Calu3 (cell line): ENCODE data around the gene FYN. TPM values are rescaled to one million over a fixed set of nuclear protein-coding genes. Genes with fewer than 3 reads are reported as not detected.

Experiments used
- BruUV-seq: library from RNA; stranded (reverse); fragments of 400-500 nt; replicated peaks from 2 replicates; lab custom pipeline; 2021; lab: Mats Ljungman, UMichigan
- CTCF ChIA-PET: fragments of 300-600 bp; sonication (Branson Sonifier 250); formaldehyde crosslinking; loops from one replicate; lab custom pipeline; 2022; ENCODE audit warnings: antibody characterized with exemption; lab: Charles Lee
- DNase-seq: peaks from one replicate; pipeline ENCODE4 v3.0.0; 2022
- H3K27ac Mint-ChIP-seq: one replicate; pipeline ENCODE4 v1.8.0; 2022; ENCODE audit warnings: mixed read lengths; ENCODE audit not compliant: unreplicated experiment
- H3K27me3 Mint-ChIP-seq: one replicate; pipeline ENCODE4 v1.8.0; 2022; ENCODE audit warnings: mixed read lengths; ENCODE audit not compliant: unreplicated experiment
- H3K36me3 Mint-ChIP-seq: one replicate; pipeline ENCODE4 v1.8.0; 2022; ENCODE audit warnings: mild to moderate bottlenecking, moderate library complexity, mixed read lengths; ENCODE audit not compliant: insufficient read depth, unreplicated experiment
- H3K4me1 Mint-ChIP-seq: one replicate; pipeline ENCODE4 v1.8.0; 2022; ENCODE audit warnings: mild to moderate bottlenecking, low read depth, mixed read lengths; ENCODE audit not compliant: unreplicated experiment
- H3K4me3 Mint-ChIP-seq: one replicate; pipeline ENCODE4 v1.8.0; 2022; ENCODE audit warnings: mild to moderate bottlenecking, low read depth, moderate library complexity, mixed read lengths; ENCODE audit not compliant: unreplicated experiment
- H3K9me3 Mint-ChIP-seq: one replicate; pipeline ENCODE4 v1.8.0; 2022; ENCODE audit warnings: low read depth, mixed read lengths; ENCODE audit not compliant: unreplicated experiment
- intact Hi-C: fragments of 100-400 bp; cut with micrococcal nuclease; formaldehyde crosslinking; loops from one replicate; pipeline ENCODE4 v1.10.0; 2022; ENCODE audit not compliant: unreplicated experiment
- total RNA-seq: library from RNA; stranded (reverse); gene quantifications from 2 replicates; pipeline ENCODE4 v1.2.3, GENCODE V29; 2022
- TF ChIP-seq, protein P1 (sequence below): fragments of 200-600 bp; IDR thresholded peaks from one replicate; pipeline ENCODE4 v1.8.0; 2022; ENCODE audit warnings: antibody characterized with exemption; ENCODE audit not compliant: unreplicated experiment

Gene FYN
- total RNA-seq, 1 experiment from 2014 or later: 61.0 TPM

DNA sequence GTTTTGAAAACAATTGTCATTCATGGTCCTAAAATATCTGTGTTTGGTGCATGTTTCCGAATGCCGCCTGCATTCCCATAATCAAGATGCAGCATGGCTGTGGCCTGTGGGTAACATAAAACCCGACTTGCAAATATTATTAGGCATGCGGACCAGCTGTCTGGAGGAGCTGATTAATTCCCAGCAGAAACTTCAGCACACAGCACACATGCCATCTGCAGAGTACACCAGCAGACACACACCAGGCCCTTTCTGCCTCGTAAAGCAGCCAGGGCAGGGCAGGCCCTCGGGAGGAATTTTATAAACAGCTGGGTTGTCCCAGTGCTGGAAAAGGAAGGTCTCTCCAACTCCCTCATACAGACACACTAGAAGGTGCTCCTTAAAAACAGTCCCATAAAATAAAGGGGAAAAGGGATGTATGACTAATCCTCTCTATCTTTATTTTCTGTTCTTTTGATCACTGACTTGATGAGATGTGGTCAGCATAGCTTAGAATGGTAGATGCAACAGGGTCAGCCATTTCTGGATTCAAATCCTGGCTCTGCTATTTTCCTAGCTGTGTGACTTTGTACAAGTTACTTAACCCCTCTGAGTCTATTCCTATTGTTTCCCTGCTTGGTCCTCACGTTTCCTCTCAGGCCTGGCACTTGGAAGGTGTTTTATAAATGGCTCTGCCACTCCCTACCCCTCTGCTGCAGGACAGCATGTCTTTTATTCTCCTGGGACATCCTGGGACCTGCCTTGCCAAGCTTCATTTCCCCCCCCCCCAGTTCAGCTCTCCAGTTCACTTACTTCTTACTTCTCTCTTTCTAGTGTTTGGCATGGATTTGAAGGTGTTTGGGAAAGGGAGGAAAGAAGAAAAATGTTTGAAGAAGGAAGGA, 181.7 kb downstream of the FYN start:
- peak overlapping the region; percentile 58 for H3K4me3 Mint-ChIP-seq
- H3K36me3 Mint-ChIP-seq: peaks cover 15% of the 10 kb centered on the region
- CTCF ChIA-PET: interaction anchor here (1.3 to 1.4 kb wide), 2 partner anchors 86 to 352 kb away, joined by 4 to 6 read pairs; partner anchors contain the start of gene TRAF3IP2
- intact Hi-C loops: no loop called here
- H3K27ac Mint-ChIP-seq: peak overlapping the region; percentile 49
- H3K4me1 Mint-ChIP-seq: peaks cover 30% of the 10 kb centered on the region
- DNase-seq: no peak
- TF ChIP-seq, protein P1, sequence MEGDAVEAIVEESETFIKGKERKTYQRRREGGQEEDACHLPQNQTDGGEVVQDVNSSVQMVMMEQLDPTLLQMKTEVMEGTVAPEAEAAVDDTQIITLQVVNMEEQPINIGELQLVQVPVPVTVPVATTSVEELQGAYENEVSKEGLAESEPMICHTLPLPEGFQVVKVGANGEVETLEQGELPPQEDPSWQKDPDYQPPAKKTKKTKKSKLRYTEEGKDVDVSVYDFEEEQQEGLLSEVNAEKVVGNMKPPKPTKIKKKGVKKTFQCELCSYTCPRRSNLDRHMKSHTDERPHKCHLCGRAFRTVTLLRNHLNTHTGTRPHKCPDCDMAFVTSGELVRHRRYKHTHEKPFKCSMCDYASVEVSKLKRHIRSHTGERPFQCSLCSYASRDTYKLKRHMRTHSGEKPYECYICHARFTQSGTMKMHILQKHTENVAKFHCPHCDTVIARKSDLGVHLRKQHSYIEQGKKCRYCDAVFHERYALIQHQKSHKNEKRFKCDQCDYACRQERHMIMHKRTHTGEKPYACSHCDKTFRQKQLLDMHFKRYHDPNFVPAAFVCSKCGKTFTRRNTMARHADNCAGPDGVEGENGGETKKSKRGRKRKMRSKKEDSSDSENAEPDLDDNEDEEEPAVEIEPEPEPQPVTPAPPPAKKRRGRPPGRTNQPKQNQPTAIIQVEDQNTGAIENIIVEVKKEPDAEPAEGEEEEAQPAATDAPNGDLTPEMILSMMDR: no peak
- H3K27me3 Mint-ChIP-seq: no peaks in the 10 kb centered on the region
- H3K9me3 Mint-ChIP-seq: no peaks in the 10 kb centered on the region
- BruUV-seq: no TSS peak

DNA sequence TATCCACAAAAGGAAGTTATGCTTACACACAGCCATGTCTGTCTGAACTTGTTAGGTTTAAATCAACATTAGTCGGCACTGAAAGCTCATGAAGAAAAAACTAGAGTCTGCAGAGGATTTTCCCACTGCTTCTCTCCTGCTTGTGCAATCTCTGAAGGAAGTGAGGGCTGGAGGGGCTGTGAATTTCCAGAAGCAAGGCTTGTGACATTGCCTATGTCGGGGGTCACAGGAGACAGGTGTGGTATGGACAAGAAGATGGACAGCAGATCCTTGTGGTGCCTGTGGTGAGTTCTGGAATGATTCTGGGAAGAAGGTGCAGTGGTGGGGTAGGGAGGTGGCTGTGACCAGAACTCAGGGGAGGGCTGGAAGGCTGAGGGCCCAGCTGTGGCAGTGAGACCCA, 183.3 kb downstream of the FYN start:
- no peaks in the 10 kb centered on the region for H3K27me3 Mint-ChIP-seq
- intact Hi-C loops: no loop called here
- no peaks in the 10 kb centered on the region for H3K9me3 Mint-ChIP-seq
- no TSS peak for BruUV-seq
- TF ChIP-seq, protein P1: no peak
- H3K36me3 Mint-ChIP-seq: peaks cover 15% of the 10 kb centered on the region
- H3K4me3 Mint-ChIP-seq: no peak overlapping the region
- DNase-seq: no peak
- CTCF ChIA-PET: no interaction called here
- H3K27ac Mint-ChIP-seq: no peak overlapping the region
- peaks cover 30% of the 10 kb centered on the region for H3K4me1 Mint-ChIP-seq

DNA sequence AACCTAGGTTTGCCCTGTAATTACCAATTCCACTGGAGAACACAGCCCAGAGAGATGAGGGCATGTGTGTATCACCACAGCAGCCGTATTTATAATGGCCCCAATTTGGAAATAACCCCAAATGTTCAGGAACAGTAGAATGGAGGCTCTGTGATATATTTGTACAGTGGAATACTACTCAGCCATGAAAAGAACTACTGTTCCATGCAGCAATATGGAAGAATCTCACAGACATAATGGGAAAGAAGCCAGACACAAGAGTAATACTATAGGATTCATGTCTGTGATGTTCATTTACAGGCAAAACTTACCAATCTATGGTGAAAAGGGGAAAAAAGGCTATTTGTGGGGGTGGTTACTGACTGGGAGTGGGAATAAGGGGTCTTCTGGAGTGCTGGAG, 183.8 kb downstream of the FYN start:
- Mint-ChIP-seq H3K9me3 (no peaks in the 10 kb centered on the region), H3K27me3 (no peaks in the 10 kb centered on the region), H3K4me1 (peaks cover 30% of the 10 kb centered on the region), H3K36me3 (peaks cover 15% of the 10 kb centered on the region), H3K4me3 (no peak overlapping the region), H3K27ac (no peak overlapping the region)
- intact Hi-C loops: no loop called here
- CTCF ChIA-PET: no interaction called here
- TF ChIP-seq, protein P1: no peak
- no peak for DNase-seq
- no TSS peak for BruUV-seq

DNA sequence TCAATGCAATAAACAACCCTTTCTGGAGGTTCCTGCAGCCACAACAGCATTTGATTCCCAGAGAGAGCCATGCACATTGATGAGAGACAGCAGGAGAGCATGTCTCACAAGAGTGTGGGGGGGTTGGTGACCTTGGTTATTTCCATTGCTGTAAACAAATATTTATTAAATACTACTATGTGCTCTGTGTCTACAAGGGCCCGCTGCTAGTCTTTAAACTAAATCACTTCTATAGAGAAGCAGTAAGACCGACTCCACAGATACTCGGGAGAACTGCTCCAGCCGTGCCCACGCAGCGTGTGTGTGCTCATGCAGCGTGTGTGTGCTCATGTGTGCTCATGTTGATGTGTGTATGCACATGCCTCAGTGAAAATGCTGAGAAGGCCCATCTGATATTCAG, 184.9 kb downstream of the FYN start:
- H3K4me1 Mint-ChIP-seq: peaks cover 28% of the 10 kb centered on the region
- no peak overlapping the region for H3K4me3 Mint-ChIP-seq
- DNase-seq: no peak
- intact Hi-C loops: no loop called here
- CTCF ChIA-PET: no interaction called here
- H3K9me3 Mint-ChIP-seq: no peaks in the 10 kb centered on the region
- BruUV-seq: no TSS peak
- no peaks in the 10 kb centered on the region for H3K27me3 Mint-ChIP-seq
- TF ChIP-seq, protein P1: no peak
- no peak overlapping the region for H3K27ac Mint-ChIP-seq
- peaks cover 11% of the 10 kb centered on the region for H3K36me3 Mint-ChIP-seq
